Right lung (tissue), 5 donors: ENCODE measurements around the gene NEAT1. TPM values are rescaled to one million over a fixed set of nuclear protein-coding genes. Genes with fewer than 3 reads are reported as not detected.
"Not testable (repeated sequence)": the region's sequence is repeated elsewhere in the genome, so short reads cannot be mapped to it uniquely, and the experiment has no call there.

Experiments
- DNase-seq, 2 donors: peaks; one replicate each; pipeline ENCODE4 v3.0.0-alpha.2; 2013
- polyA plus RNA-seq, 5 donors: library from polyadenylated mRNA; unstranded; fragments of 120-200 nt; gene quantifications; one replicate each; pipeline versions ENCODE4 v1.2.1 to v1.2.3, GENCODE V29; 2013; ENCODE audit warnings: inconsistent platforms in 1 of 5, low replicate concordance in 1 of 5; ENCODE audit not compliant: insufficient read length in 5 of 5, insufficient read depth in 1 of 5

NEAT1 gene
- polyA plus RNA-seq, 5 donors: 119 to 179 (median 132) TPM

DNA sequence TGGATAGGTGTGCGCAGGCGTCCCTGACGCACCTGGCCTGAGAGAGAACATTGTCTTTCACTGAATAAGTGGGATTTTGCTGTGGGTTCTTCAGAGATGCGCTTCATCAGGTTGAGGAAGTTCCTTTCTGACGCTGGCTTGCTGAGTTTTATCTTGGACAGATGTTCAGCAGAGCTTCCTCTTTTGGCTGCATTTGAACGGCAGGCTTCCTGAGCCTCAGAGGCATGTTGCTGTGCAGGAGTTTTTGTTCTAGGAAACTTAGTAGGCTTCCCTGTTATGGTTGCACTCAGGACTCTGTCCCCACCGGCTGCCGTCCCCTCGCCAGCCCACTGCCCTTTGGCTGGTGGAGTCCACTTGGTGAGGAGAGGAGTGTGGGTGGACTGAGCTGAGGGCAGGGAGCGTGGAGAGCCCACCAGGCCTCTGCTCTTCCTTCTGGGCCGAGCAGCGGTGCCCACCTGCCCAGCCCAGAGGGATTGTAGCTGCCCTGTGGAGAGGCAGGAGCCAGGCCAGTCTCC is 18.9 kb upstream of the NEAT1 start:
- DNase-seq: no peak

DNA sequence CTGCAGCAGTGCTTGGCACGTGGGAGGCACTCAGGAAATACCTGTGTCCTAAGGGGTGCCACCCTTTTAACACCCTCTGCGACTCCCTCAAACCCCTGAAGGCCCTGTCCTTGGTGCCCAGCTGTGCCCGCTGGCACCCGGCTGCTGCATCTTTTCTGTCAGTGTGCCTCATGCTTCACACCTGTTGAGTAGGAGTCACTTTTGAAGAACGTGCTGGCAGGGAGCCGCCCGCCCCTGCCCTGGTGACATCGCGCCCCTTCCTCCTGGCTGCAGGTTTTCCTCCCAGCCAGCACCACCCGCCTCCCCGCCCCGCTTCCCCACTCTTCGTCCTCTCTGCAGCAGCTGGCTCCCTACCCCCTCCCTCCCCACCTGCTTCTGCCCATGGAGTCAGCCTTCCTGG is 18.4 kb upstream of the NEAT1 start:
- DNase-seq: no peak

DNA sequence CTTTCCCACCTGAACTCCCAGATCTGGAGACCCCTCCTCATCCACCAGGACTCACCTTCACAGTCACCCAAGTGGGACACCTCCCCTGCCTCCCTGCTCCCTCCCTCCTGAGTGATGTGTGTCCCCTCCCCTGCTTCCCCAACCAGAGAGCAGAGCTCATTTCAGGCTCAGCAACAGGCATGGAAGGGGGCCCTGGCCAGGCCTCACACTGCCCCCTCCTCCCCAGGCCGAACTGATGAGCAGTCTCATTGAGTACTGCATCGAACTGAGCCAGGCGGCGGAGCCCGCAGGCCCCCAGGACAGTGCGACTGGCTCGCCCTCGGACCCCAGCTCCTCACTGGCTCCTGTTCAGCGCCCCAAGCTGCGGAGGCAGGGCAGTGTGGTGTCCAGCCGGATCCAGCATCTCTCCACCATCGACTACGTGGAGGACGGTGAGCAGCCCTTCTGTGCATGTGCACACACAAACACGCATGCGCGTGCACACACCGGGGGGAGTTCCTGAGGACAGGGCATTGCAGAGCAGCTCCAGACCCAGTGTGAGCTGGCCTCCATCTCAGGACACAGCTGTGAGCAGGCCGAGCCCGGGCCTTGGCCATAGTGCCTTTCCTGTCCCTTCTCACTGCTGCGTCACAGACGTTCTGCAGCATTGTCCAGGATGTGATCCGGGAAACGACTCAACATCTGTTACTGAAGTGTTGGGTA is 17.8 kb upstream of the NEAT1 start:
- no peak for DNase-seq

DNA sequence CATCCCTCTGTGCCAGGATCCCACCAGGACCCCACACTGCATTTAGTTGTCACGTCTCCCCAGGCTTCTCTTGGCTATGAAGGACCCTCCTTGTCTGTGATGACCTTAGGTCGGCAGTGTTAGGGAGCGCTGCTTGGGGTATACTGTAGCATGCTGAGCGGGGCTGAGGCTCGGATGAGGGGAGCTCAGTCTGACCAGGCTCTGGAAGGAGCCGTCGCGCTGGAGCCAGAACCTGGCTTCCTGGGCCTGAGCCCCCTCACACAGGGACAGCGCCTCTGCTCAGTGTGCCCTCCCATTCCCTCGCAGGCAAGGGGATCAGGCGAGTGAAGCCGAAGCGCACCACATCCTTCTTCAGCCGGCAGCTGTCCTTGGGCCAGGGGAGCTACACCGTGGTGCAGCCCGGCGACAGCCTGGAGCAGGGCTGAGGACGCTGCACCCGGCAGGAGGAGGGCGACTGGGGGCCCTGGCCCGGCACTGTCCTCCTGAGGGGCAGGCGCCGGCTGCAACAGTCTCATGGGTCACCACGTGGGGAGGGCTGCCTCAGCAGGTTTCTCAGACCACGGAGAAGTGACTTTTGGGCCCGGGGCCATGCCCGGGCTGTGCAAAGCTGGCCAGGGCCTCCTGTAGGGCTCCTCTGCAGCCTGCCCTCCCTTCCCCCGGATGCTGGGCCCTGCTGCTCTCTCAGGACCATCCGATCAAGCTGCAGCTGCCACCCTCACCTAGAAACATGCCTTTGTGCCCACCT is 11.5 kb upstream of the NEAT1 start:
- DNase-seq: no peak

DNA sequence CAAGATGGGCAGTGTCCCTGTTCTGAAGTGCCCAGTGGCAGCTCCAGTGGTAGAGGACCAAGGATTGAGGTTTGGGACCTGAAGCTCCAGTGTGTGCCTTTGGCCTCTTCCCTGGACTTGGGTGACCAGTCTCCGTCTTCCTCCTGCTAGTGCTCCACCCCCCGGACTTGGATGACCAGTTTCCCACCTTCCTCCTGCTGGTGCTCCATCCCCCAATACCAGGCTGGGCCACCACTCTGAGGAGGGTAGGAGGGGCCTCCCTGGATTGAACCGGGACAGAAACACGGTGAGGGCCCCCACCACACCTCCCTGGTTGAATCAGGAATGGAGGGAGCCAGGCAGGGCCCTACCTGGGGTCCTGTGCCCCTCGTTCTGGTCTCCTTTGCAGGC is 10.9 kb upstream of the NEAT1 start:
- DNase-seq: no peak

DNA sequence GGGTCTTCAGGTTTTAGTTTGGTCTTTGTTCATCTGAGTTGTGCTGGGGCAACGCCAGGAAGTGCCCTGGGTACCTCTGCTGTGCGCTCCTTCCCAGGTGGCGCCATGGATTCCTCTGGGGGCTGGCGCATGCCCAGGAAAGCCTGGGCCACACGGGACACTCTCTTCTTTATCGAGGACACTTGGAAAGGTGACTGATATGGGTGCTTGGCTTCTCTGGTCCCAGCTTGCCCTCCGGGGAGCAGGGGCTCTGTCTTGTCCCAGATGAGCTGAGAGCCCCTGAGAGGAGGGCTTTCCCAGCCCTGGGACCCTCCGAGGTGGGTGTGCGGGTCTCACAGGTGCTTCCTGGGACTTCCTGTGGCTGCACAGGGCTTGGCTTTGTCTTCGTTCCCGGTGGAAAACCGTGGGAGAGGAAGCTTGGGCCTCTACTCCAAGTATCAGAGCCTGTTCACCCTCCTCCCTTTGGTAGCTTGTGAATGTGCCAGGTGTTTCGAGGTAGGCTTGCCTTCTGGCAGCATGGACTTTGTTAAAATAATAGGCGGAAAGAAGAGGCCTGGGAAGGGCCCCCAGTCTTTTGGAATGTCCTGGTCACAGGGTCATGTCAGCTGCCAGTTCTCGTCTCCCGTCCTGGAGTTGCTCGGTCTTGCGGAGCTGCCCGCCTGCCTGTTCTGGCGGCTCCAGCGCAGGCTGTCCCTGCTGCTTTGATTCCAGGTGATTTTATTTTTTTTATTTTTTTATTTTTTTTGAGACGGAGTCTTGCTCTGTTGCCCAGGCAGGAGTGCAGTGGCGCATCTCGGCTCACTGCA is 10.1 kb upstream of the NEAT1 start:
- DNase-seq: no peak

DNA sequence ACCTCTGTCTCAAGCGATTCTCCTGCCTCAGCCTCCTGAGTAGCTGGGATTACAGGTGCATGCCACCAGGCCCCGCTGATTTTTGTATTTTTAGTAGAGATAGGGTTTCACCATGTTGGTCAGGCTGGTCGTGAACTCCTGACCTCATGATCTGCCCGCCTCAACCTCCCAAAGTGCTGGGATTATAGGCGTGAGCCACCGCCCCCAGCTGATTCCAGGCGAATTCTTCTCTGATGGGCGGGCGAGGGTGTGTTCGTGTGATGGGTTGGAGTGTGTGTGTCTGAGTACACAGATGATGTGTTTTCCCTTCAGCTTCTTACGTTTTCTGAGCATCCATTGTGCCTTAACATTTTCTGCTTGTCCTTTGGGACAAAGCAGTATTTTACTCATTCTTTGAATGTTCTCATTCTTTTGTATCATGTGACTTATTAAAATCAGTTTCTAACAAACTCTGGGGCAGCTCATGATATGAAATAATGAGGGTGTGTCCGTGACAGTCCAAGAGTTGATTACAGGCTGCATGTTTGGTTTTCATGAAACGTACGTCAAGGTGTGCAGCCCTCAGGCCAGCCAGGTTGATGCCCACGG is 9.4 kb upstream of the NEAT1 start:
- DNase-seq: not testable (repeated sequence)

DNA sequence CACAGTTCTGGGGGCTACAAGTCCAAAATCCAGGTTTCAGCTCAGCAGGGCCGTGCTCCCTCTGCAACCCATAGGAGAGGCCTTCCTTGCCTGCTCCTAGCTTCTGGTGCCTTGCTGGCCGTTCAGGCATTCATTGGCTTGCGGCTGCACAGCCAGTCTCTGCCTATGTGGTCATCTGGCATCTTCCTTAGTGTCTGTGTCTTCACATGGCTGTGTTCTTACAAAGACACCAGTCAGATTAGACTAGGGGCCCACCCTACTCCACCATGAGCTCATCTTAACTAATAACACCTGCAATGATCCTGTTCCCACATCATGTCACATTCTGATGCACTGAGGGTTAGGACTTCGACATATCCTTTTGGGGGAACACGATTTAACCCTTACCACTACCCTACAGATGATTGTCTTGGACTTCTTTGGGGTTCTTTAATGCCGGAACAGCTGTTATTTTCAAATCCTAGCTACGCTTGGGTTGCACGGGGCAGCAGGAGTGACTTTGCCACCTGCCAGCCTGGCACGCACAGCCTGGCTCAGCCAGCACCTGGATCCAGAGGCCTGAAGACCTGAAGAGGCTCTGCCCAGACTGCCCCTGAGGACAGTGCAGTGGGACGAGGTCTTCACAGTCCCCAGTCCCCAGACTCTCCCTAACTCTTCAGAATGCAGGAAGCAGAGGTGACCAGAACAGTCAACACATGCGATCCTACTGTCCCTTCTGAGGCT is 7.7 kb upstream of the NEAT1 start:
- DNase-seq: no peak

DNA sequence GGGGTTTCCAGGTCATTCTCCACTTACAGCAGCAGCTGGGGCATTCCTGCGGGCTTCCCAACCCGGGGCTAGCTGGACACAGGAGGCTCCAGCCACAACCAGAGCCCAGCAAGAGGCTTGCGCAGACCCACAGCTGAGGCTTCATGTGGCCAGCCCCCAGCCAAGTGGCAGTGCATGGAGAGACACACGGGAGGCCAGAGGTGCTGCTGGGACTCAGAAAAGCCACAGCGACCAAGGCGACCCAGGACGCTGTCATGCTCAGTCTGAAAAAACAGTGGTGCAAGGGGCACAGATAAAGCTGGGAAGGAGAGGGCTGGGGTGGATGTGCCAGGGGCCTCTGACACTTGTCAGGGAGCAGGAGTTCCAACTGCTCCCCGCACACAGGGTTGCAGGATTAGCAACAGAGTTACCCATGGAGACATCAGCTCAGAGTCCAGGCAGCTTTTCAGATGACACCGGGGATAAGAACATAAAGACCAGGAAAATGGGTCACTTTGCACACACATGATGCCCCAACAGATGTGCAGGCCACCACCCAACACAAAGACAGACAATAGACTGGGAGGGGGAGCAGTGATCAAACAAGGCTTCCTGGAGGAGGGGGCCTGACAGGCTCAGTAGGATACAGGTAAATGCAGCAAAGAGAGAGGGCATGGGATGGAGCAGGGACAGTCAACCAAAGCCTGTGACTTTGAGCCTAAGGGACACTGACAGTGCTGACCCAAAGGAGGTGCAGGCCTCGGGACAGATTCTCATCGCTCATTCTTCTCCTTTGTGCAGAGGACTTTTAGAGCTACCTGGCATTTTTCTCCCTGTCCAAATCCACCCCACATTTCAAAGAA is 6.9 kb upstream of the NEAT1 start:
- DNase-seq: no peak

DNA sequence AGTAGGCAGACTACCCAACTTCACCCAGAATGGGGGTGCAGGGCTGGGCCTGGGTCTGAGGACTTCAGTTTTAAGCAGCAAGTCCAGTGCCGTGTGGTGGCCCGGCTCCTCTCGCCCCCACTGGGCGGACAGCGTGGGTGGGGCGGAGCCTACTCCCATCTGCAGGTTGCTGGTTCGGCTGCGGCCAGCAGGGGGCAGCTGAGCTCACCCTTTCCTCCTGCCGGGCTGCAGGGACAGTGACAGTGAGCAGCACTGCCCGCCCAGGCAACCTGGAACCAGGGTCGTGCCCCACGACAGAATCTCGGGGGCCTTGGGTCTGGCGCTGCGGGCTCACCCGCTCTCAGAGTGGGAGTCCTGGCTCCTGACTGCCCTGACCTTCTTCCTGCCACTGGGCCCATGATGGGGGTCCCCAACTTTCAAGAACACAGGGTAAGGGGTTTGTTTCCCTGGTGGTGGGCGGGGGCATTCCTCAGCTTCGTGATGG is 6.2 kb upstream of the NEAT1 start:
- DNase-seq: peak; percentile 82 to 86

DNA sequence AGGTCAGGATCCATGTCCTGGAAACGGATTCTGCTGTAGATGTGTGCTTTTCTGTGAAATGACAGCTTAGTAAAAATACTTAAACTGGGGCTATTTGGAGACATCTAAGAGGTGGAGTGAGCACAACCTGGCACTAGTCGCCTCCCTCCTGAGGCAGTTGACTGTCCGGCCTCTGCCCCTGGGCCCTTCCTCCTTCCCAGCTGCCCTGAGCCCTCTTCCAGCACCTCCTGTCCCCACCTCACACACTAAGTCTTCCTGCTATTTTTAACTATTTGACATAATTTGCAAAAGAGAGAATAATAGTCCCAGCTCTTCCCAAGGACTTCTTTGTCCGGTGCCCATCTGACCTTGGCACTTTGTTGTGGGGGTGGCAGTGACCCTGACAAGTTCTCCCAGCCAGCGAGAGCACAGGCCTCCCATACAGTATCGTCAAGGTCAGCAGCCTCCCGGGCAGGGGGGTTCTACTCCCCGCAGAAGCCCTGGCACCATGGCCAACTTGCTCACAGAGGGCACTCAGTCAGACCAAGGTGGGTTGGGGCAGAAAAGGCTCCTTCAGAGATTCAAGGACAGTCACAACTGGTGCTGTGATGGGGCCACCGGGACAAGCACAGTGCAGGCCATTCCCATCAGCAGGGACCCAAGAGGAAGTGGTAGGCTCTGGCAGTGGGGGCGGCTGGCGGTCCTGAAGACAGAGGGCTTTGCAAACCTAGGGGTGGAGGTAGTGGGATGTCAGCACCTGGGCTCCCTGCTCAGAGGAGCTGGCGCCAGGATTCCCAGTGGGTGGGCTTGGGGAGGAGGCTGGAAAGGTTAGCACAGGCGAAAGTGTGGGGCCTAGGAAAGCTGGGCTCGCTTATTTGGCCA is 5.5 kb upstream of the NEAT1 start:
- no peak for DNase-seq

DNA sequence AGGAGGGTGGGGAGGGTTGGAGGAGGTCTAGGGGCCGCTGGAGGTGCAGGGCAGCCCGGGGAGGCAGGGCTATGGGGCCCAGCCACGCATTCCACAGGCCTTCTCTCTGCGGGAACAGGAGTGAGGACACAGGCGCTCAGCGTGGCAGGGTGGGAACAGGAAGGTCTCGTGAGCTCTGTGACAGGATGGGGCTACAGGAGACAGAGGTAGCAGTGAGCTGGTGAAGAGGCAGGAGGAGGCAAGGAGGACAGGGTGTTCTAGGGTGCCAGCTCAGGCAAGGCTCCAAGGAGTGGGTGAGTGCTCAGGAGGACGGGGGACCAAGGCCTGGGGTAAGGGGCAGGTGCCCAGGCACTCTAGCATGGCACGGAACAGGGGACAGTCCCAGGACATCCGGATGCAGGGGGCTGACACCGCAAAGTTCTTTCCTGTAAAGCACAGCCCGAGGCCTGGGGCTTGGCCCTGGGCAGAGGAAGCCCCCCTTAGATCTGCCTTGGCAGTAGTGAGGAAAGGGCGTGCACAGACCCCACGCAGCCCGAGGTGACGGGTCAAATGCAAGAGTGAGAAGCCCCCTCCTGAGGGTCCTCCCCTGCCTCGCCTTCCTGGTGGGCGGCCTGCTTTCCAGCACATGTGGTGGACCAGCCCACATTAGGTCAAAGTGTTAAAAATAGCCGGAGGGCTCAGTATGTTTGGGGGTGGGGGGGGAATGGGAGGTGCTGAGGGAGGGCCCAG is 4.7 kb upstream of the NEAT1 start:
- no peak for DNase-seq

DNA sequence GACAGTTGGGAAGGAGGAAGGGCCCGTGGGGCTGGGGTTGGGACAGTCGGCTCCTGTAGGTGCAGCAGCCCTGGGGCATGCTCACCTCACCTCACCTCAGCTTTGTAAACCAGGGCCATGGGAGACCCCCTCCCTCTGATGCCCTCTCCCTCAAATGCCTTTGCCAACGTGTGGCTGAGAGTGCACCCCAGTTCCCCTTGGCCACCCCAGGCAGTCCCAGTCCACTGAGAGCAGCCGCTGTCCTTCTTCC is 4.2 kb upstream of the NEAT1 start:
- DNase-seq: no peak

DNA sequence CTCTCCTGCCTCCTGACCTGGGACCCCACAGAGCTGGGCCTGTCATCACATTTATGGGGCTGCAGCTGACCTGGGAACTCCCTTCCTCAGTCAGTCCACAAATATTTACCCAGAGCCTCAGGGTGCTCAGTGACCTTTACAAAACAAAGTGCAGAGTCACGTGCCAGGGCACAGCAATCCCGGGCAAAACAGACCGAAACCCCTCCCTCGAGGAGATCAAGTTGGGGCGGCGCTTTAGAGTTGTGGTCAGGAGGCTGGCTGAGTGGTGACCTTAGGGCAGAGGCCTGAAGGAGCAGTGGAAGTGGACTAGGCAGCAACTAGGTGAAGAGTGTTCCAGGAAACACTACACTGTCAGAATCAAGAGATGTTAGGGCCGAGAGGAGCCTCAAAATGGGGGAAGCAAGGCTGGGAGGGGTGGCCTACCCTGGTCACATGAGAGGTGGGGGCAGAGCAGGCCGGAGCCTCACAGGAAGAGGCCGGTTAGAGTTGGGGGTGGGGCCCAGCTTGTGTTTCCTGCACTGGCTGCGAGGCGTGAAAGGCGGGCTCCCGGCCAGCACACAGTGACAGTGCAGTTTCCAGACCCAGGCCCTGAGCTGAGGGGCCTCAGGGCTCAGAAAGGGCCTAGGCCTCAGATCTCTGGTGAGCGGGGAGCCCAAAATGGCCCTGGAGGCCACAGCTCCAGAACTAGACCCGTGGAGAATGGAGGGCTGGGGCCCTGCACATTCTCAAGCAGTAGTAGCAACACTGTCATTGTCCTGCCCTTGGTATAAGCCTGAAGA is 3.7 kb upstream of the NEAT1 start:
- DNase-seq: peak; percentile 92 to 94

DNA sequence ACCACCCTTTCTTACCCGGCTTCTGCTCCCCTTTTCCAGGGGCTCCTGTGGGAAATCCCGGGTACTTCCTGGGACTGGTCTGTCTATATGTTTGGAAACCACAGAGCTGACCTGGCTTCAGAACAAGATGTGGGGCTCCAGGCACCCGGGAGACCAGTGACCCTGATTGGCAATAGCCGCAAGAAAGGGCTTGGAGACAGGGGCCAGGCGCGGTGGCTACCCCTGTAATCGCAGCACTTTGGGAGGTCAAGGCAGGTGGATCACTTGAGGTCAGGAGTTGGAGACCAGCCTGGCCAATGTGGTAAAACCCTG is 3.2 kb upstream of the NEAT1 start:
- DNase-seq: no peak

DNA sequence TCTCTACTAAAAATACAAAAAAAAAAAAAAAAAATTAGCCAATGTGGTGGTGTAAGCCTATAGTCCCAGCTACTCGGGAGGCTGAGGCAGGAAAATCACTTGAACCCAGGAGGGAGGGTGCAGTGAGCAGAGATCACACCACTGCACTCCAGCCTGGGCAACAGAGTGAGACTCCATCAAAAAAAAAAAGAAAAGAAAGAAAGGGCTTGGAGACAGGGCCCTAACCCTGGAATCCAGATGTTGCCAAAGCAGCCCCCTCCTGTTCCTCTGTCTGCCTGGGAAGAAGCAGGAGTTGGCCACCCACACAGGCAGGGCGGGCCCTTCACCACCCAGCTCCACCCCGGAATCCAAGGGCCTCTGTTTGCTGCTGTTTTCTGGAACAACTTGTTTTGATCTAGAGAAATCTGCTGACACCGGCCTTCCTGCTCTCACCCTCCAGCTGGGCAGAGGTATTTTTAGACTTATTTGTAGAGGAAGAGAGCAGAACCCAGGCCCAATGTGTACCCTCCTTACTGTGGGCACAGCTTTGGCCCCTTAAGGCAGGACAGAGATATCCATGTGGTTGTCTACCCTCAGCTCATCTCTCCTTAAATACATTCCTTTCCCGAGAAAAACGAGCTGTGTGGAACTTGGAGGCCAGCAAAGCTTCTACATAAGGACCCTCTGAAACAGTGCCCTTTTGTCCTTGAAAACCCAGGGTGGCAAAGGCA is 2.7 kb upstream of the NEAT1 start:
- peak; percentile 85 to 88 for DNase-seq

DNA sequence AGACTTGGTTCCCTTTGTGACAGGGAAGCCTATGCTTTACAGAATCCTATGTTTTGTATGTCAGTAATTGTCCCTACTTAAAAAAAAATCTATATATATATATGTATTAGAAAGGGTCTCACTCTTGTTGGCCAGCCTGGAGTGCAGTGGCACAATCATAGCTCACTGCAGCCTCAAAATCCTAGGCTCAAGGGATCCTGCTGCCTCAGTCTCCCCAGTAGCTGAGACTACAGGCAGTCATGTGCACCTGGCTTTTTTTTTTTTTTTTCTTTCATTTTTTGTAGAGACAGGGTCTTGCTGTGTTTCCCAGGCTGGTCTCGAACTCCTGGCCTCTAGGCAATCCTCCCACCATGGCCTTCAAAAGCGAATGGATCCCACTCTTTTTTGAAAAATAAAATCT is 2.1 kb upstream of the NEAT1 start:
- DNase-seq: no peak
